Stimulated activated CD8-positive, alpha-beta memory T cell treated with anti-CD3 and anti-CD28 coated beads, Interleukin-7, amount 100 ng/mL, for 4 hours (primary cell): ENCODE measurements around the gene REXO1.

Experiments
- DNase-seq, 2 donors: peaks; one replicate each; pipeline ENCODE4 v3.0.0-alpha.2; 2020; ENCODE audit warnings: low read depth in 2 of 2

The REXO1 gene

GRCh38 chr19:1860821-1861598 is 12.7 kb upstream of the REXO1 start:
- no peak for DNase-seq

- DNase-seq, result peak in 1 of 2 donors; percentile 44
These were observed 11.9 kb upstream of the REXO1 start for GRCh38 chr19:1860042-1860775.

- no peak for DNase-seq
These were observed 11.1 kb upstream of the REXO1 start for GRCh38 chr19:1859331-1859781.

- DNase-seq, result no peak
These were observed 10.3 kb upstream of the REXO1 start for GRCh38 chr19:1858412-1859081.

- DNase-seq, result no peak
These were observed 9.5 kb upstream of the REXO1 start for GRCh38 chr19:1857648-1858326.

GRCh38 chr19:1856698-1857603 is 8.7 kb upstream of the REXO1 start:
- peak in 1 of 2 donors; percentile 68 for DNase-seq

GRCh38 chr19:1856345-1856697 is 8.0 kb upstream of the REXO1 start:
- DNase-seq, result no peak

GRCh38 chr19:1855828-1856255 is 7.6 kb upstream of the REXO1 start:
- no peak for DNase-seq

- DNase-seq, result peak; percentile 43 to 68
These were observed 7.0 kb upstream of the REXO1 start for GRCh38 chr19:1855040-1855827.

GRCh38 chr19:1854542-1855039 is 6.3 kb upstream of the REXO1 start:
- DNase-seq, result no peak

GRCh38 chr19:1854039-1854541 is 5.8 kb upstream of the REXO1 start:
- DNase-seq, result no peak

GRCh38 chr19:1853295-1854038 is 5.2 kb upstream of the REXO1 start:
- DNase-seq, result peak; percentile 40 to 58

- no peak for DNase-seq
These were observed 4.4 kb upstream of the REXO1 start for GRCh38 chr19:1852581-1853128.

GRCh38 chr19:1851654-1852580 is 3.6 kb upstream of the REXO1 start:
- DNase-seq, result peak; percentile 48 to 78

- DNase-seq, result no peak
These were observed 2.7 kb upstream of the REXO1 start for GRCh38 chr19:1850809-1851653.

GRCh38 chr19:1849886-1850398 is 1.7 kb upstream of the REXO1 start:
- DNase-seq, result no peak

GRCh38 chr19:1849132-1849474 is 820 bp upstream of the REXO1 start:
- DNase-seq, result no peak
